Right lobe of liver (tissue), 6 donors: ENCODE data around the gene RIMKLB. TPM values are rescaled to one million over a fixed set of nuclear protein-coding genes. Genes with fewer than 3 reads are reported as not detected.
"Not testable (repeated sequence)": the region's sequence is repeated elsewhere in the genome, so short reads cannot be mapped to it uniquely, and the experiment has no call there.

Experiments used
- ATAC-seq, 4 donors: fragments of 200-7000 bp; cut with Tn5 transposase; one replicate each; pipeline ENCODE4 v1.9.1; 2020; ENCODE audit warnings: mild to moderate bottlenecking in 4 of 4, moderate library complexity in 4 of 4
- DNase-seq, 3 donors: peaks; one replicate each; pipeline ENCODE4 v3.0.0-alpha.2; 2020
- H3K27ac ChIP-seq, 3 donors: fragments of 200-600 bp; one replicate each; pipeline ENCODE4 v1.8.0; 2022
- H3K27me3 ChIP-seq, 2 donors: fragments of 200-600 bp; one replicate each; pipeline ENCODE4 v1.8.0; 2022
- H3K36me3 ChIP-seq, 4 donors: fragments of 200-600 bp; sonication (generic) in 1 of 4; one replicate each; pipeline versions ENCODE4 v1.5.1 to v1.8.0; 2017 to 2022; ENCODE audit warnings: control low read depth in 1 of 4
- H3K4me1 ChIP-seq, 4 donors: fragments of 200-600 bp; sonication (generic) in 1 of 4; one replicate each; pipeline versions ENCODE4 v1.5.1 to v1.8.0; 2017 to 2022; ENCODE audit warnings: control low read depth in 1 of 4
- H3K4me3 ChIP-seq, 3 donors: fragments of 200-600 bp; one replicate each; pipeline ENCODE4 v1.8.0; 2022
- H3K9me3 ChIP-seq, 4 donors: fragments of 200-600 bp; sonication (generic) in 1 of 4; one replicate each; pipeline versions ENCODE4 v1.5.1 to v1.8.0; 2017 to 2022; ENCODE audit warnings: control low read depth in 1 of 4
- CTCF ChIP-seq, 4 donors: fragments of 200-600 bp in 3 of 4; fragments of 450-650 bp in 1 of 4; IDR thresholded peaks; one replicate each; pipeline versions ENCODE4 v1.5.1 to v1.8.0; 2016 to 2022; ENCODE audit warnings: antibody characterized with exemption in 4 of 4, mild to moderate bottlenecking in 2 of 4
- POLR2A ChIP-seq: fragments of 450-650 bp; IDR thresholded peaks from one replicate; pipeline ENCODE4 v1.6.1; 2017; ENCODE audit warnings: antibody characterized with exemption, mild to moderate bottlenecking
- WGBS: methylation state at CpG from one replicate; pipeline ENCODE4 v1.1.6; 2018; ENCODE audit warnings: low coverage, low lambda C conversion rate; ENCODE audit not compliant: insufficient coverage; ENCODE audit errors: missing lambda C conversion rate; 5-methylcytosine and 5-hydroxymethylcytosine counted together
- intact Hi-C, 2 donors: fragments of 100-400 bp; cut with DNase I; formaldehyde crosslinking; loops; one replicate each; pipeline versions ENCODE4 v1.11.2 to v1.14.1; 2022
- total RNA-seq, 6 experiments: library from RNA; depleted of rRNA in 2 of 6; stranded (reverse); fragments of >200 nt in 2 of 6; fragmentation: NEBNext Ultra II Directional in 3 of 6; extraction: Animal tissue kit (Norgen Biotek cat#: 25700) in 3 of 6; gene quantifications; one replicate each; pipeline versions ENCODE4 v1.1.0 to v1.2.4, GENCODE V29; 2016 to 2023
- donor health status: DM: no; HTN: yes; CAD: no.
- donor health status: DM: no; HTN: no; CAD: no.
- donor health status: DM: no; HTN: no; CAD: no.
- donor health status: DM: no; HTN: yes; CAD: no.
- donor health status: DM: no; HTN: yes; CAD: no.

The RIMKLB gene
- total RNA-seq, 6 experiments from 2014 or later, result 1.3 to 4.7 (median 2.6) TPM

- Histone ChIP-seq H3K27ac (no peak overlapping the region), H3K4me3 (no peak overlapping the region), H3K9me3 (no peaks in the 10 kb centered on the region), H3K27me3 (no peaks in the 10 kb centered on the region), H3K36me3 (no peaks in the 10 kb centered on the region), H3K4me1 (no peaks in the 10 kb centered on the region)
- no peak for DNase-seq
- intact Hi-C loops, result no loop called here
- ATAC-seq, result no peak
- no peak for TF ChIP-seq POLR2A
- no peak for TF ChIP-seq CTCF (IDR thresholded peaks at IDR 0.05)
- 61% methylated on average over 3 of the region's 3 CpGs for whole genome bisulfite sequencing
These were observed 37.1 kb downstream of the RIMKLB start for GRCh38 chr12:8734873-8735381.

- H3K27me3 ChIP-seq, result no peaks in the 10 kb centered on the region
- H3K36me3 ChIP-seq, result no peaks in the 10 kb centered on the region
- ATAC-seq (no peak), DNase-seq (no peak)
- TF ChIP-seq CTCF (IDR thresholded peaks at IDR 0.05) (no peak), POLR2A (no peak)
- intact Hi-C loops, result no loop called here
- no peaks in the 10 kb centered on the region for H3K4me1 ChIP-seq
- H3K4me3 ChIP-seq, result no peak overlapping the region
- no peak overlapping the region for H3K27ac ChIP-seq
- H3K9me3 ChIP-seq, result no peaks in the 10 kb centered on the region
- WGBS, result no CpG with 5 or more reads among the region's 1 CpG
These were observed 44.7 kb downstream of the RIMKLB start for GRCh38 chr12:8742501-8742900.

GRCh38 chr12:8743121-8743520 lies 45.3 kb downstream of the RIMKLB start:
- DNase-seq, H3K27me3 ChIP-seq, ATAC-seq, H3K4me1 ChIP-seq, H3K36me3 ChIP-seq, H3K4me3 ChIP-seq, H3K27ac ChIP-seq, intact Hi-C loops, H3K9me3 ChIP-seq: not testable (repeated sequence)
- WGBS, result 90% methylated on average over 6 of the region's 6 CpGs

GRCh38 chr12:8745631-8746030 lies 47.8 kb downstream of the RIMKLB start:
- DNase-seq, H3K4me1 ChIP-seq, H3K4me3 ChIP-seq, H3K36me3 ChIP-seq, intact Hi-C loops, H3K27me3 ChIP-seq, H3K27ac ChIP-seq, ATAC-seq, H3K9me3 ChIP-seq: not testable (repeated sequence)
- WGBS, result 72% methylated on average over 7 of the region's 8 CpGs

- TF ChIP-seq CTCF (IDR thresholded peaks at IDR 0.05), result no peak
- TF ChIP-seq POLR2A, result no peak
- H3K27ac ChIP-seq, result no peak overlapping the region
- DNase-seq (no peak), ATAC-seq (no peak)
- H3K27me3 ChIP-seq, result no peaks in the 10 kb centered on the region
- H3K36me3 ChIP-seq, result peaks cover 0 to 3% (median 0%) of the 10 kb centered on the region in 4 donors
- no peak overlapping the region for H3K4me3 ChIP-seq
- intact Hi-C loops, result no loop called here
- no peaks in the 10 kb centered on the region for H3K9me3 ChIP-seq
- no peaks in the 10 kb centered on the region for H3K4me1 ChIP-seq
- 77% methylated on average over 5 of the region's 5 CpGs for WGBS
These were observed 48.3 kb downstream of the RIMKLB start for GRCh38 chr12:8746046-8746445.

- H3K27ac ChIP-seq, H3K9me3 ChIP-seq, H3K4me1 ChIP-seq, H3K4me3 ChIP-seq, H3K36me3 ChIP-seq, intact Hi-C loops, H3K27me3 ChIP-seq, DNase-seq, ATAC-seq: not testable (repeated sequence)
- 95% methylated on average over 3 of the region's 4 CpGs for WGBS
These were observed 62.3 kb downstream of the RIMKLB start for GRCh38 chr12:8760076-8760475.

- H3K4me3 ChIP-seq, H3K27me3 ChIP-seq, H3K36me3 ChIP-seq, intact Hi-C loops, H3K4me1 ChIP-seq, ATAC-seq, H3K27ac ChIP-seq, DNase-seq, H3K9me3 ChIP-seq: not testable (repeated sequence)
- 89% methylated on average over 6 of the region's 6 CpGs for WGBS
These were observed 64.9 kb downstream of the RIMKLB start for GRCh38 chr12:8762701-8763100.

GRCh38 chr12:8766121-8766520 lies 68.3 kb downstream of the RIMKLB start:
- H3K27ac ChIP-seq, H3K27me3 ChIP-seq, H3K4me3 ChIP-seq, DNase-seq, intact Hi-C loops, H3K9me3 ChIP-seq, H3K4me1 ChIP-seq, ATAC-seq, H3K36me3 ChIP-seq: not testable (repeated sequence)
- WGBS, result 95% methylated on average over 8 of the region's 8 CpGs
